PFSK-1 (cell line): ENCODE measurements around the gene BMP8B.

ENCODE experiments used
- FOXP2 ChIP-seq: optimal IDR thresholded peaks from 2 replicates; pipeline ENCODE3; 2011; ENCODE audit warnings: borderline replicate concordance, control low read depth, inconsistent platforms; ENCODE audit not compliant: insufficient read depth; ENCODE audit errors: extremely low read length, extremely low read depth
- POLR2AphosphoS5 ChIP-seq: IDR thresholded peaks from 2 replicates; pipeline ENCODE4 v1.6.1; 2012; ENCODE audit warnings: low read depth, mild to moderate bottlenecking, control low read depth, low read length, moderate library complexity
- TAF1 ChIP-seq: IDR thresholded peaks from 2 replicates; pipeline ENCODE4 v1.6.1; 2012; ENCODE audit warnings: low read length, control low read depth, borderline replicate concordance; ENCODE audit not compliant: insufficient read depth

DNA sequence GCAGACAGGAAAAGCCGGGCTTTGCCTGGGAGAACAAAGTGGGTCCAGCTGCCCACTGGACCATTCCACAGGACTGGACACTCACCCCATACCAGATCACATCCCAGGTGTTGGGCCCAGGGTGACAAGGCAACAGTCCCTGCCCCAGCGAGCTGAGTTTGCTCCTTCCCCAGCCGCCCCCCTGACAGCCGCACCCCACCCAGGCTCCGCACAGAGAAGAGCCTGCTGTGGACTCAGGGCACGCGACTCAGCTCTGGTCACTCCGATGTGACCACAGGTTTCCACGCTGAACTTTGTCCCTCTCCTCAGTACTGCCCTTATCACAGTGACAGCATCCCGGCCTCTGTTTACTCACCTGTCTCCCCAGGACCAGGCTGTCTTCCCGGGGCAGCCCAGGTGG lies 1.2 kb downstream of the BMP8B start:
- TF ChIP-seq POLR2AphosphoS5 (no peak), TAF1 (no peak), FOXP2 (no peak)
